HUES48 (cell line): ENCODE data around the gene TPST2.
"Not testable (repeated sequence)": the region's sequence is repeated elsewhere in the genome, so short reads cannot be mapped to it uniquely, and the experiment has no call there.

Source experiments
- H3K27ac ChIP-seq: one replicate; pipeline ENCODE4 v1.7.0; 2013; ENCODE audit warnings: low read depth, low read length, inconsistent platforms
- H3K27me3 ChIP-seq: 2 replicates; pipeline ENCODE4 v1.6.1; 2013; ENCODE audit warnings: mild to moderate bottlenecking, low read length; ENCODE audit not compliant: control insufficient read depth, insufficient read depth
- H3K36me3 ChIP-seq: 2 replicates; pipeline ENCODE4 v1.6.1; 2013; ENCODE audit warnings: low read length; ENCODE audit not compliant: control insufficient read depth, insufficient read depth
- H3K4me1 ChIP-seq: 2 replicates; pipeline ENCODE4 v1.6.1; 2013; ENCODE audit warnings: mild to moderate bottlenecking, low read length; ENCODE audit not compliant: control insufficient read depth, insufficient read depth
- H3K4me3 ChIP-seq: 2 replicates; pipeline ENCODE4 v1.5.1; 2013; ENCODE audit warnings: mild to moderate bottlenecking, low read depth, low read length
- H3K9ac ChIP-seq: 2 replicates; pipeline ENCODE4 v1.6.1; 2013; ENCODE audit warnings: mild to moderate bottlenecking, low read depth, low read length, moderate library complexity
- H3K9me3 ChIP-seq: 2 replicates; pipeline ENCODE4 v1.6.1; 2013; ENCODE audit warnings: low read length; ENCODE audit not compliant: control insufficient read depth, insufficient read depth

The TPST2 gene

DNA sequence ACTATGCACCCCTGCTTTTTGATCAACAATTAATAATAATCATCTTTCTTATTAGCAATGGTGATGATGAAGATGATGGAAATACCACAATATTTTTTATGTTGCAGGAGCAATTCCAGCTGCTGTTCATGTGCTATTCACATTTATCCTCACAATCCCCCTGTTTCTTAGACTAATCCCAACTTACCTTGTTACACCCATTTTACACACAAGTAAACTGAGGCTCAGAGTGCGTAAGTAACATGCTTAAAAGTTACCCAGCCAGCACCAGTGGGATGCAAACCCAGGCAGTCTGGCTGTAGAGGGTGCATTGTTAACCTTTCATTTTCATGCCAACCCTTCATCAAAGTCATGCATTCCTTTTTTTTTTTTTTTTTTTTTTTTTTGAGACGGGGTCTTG is 30.3 kb upstream of the TPST2 start:
- Histone ChIP-seq H3K27me3 (peaks cover 8% of the 10 kb centered on the region), H3K9ac (no peak overlapping the region), H3K4me1 (peaks cover 27% of the 10 kb centered on the region), H3K36me3 (no peaks in the 10 kb centered on the region), H3K27ac (no peak overlapping the region), H3K9me3 (no peaks in the 10 kb centered on the region), H3K4me3 (no peak overlapping the region)

DNA sequence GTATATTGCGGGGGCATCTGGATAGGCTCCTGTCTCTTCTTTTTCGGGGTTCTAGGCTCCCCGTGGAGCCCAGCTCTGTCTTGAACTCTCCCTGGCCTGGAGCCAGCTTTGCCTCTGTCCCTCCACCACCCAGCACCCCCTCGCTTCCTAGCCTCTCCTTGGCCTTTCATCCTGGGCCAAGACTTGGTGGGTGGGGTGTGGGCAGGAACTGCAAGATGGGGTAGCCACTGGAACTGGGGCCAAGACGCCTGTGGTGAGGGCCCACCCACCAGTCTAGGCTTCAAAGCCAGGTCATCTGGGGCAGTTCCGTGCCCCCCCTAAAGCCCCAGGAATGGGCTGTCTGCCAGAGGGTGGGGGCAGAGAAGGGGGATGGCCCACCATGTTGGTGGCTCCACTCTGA is 29.6 kb upstream of the TPST2 start:
- peaks cover 33% of the 10 kb centered on the region for H3K4me1 ChIP-seq
- no peak overlapping the region for H3K9ac ChIP-seq
- no peaks in the 10 kb centered on the region for H3K36me3 ChIP-seq
- no peak overlapping the region for H3K27ac ChIP-seq
- no peaks in the 10 kb centered on the region for H3K9me3 ChIP-seq
- H3K27me3 ChIP-seq, result peaks cover 15% of the 10 kb centered on the region
- no peak overlapping the region for H3K4me3 ChIP-seq

DNA sequence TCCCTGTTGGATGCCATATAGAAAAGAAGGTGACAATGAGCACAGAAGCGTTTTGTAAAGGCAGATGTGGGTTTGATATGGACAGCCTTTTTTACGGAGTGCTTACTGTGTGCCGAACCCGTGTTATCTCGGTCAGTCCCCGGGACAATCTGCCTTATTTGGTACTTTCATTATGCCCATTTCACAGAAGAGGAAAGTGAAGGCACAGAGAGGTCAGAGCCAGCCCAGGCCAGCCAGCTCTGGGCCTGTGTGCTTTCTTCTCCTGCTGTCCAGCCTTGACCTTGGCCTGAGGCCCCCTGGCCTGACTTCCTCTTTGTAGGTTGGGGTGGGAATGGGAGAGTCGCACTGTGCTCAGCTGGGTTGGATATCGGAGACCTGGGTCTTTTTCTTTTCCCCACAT is 28.5 kb upstream of the TPST2 start:
- Histone ChIP-seq H3K36me3 (no peaks in the 10 kb centered on the region), H3K9me3 (no peaks in the 10 kb centered on the region), H3K9ac (no peak overlapping the region), H3K4me1 (peaks cover 38% of the 10 kb centered on the region), H3K27me3 (peaks cover 19% of the 10 kb centered on the region), H3K27ac (no peak overlapping the region), H3K4me3 (no peak overlapping the region)

DNA sequence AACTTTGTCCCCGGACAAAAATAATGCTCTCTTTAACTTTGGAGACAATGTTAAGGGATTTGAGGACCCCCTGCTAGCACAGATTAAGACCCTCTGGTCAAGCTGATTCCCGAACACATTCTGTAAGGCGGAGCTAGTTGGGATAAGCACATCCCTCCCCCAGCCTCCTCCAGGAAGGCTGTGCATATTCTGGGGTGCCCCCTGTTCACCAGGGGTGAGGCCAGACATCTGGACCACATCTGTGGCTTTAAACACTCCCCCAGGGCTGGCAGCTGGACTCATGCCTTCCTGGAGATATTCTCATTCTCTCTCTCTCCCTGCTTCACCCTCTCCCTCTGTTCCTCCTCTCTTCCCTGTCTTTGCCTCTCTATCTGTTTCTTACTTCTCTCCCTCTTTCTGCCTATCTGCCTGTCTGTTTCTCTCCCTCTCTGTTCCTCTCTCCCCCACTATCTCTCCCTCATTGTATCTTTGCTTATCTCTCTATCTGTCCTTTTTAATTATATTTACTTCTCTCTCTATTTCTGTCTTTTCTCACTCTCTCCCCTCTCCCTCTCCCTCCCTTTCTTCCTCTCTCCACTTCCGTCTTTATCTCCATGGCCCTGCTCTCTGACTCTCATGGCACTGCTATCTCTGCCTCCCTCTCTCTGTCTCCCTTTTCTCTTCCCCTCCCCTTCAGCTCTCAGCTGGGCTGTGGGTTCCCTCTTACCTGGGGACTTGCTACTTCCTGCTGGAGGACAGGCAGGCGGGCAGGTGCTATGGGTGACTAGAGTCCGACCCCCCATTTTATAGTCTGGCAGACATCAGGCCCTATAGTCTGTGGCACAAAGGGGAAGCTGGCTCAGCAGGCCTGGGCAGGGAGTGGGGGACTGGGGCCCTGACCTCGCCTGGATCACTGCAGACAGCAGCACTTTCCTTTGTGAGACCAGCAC is 27.6 kb upstream of the TPST2 start, which contains the start of gene CRYBB1:
Gene CRYBB1 (minus strand): TSS at position 757 of the 929 bp plus-strand sequence. CDS start 1,708 bp downstream, outside the sequence.
- Histone ChIP-seq H3K4me1 (peaks cover 46% of the 10 kb centered on the region), H3K36me3 (no peaks in the 10 kb centered on the region), H3K9ac (no peak within 1 kb of the TSS), H3K27me3 (peaks cover 26% of the 10 kb centered on the region), H3K27ac (peak within 1 kb of the TSS; percentile 60), H3K9me3 (no peaks in the 10 kb centered on the region), H3K4me3 (no peak within 1 kb of the TSS)

DNA sequence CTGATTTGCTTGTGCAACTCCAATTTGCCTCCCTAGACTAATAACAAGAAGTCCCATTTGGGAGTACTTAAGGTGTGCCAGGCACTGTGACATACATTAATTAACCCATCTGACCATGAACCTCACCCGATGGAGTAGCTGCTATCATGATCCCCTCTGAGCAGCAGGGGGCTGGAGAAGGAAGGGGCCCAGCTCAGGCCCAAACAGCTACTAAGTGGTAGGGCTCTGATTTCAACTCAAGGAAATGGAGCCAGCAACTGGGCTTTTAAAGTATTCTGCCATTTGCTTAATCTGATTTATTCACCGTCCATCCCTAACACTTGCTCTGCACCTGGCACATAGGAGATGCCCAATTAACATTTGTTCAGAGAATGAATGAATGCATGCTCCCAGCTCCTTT is 26.7 kb upstream of the TPST2 start:
- Histone ChIP-seq H3K9ac (no peak overlapping the region), H3K27ac (peak overlapping the region; percentile 60), H3K36me3 (no peaks in the 10 kb centered on the region), H3K4me1 (peaks cover 52% of the 10 kb centered on the region), H3K27me3 (peaks cover 34% of the 10 kb centered on the region), H3K4me3 (no peak overlapping the region), H3K9me3 (no peaks in the 10 kb centered on the region)

DNA sequence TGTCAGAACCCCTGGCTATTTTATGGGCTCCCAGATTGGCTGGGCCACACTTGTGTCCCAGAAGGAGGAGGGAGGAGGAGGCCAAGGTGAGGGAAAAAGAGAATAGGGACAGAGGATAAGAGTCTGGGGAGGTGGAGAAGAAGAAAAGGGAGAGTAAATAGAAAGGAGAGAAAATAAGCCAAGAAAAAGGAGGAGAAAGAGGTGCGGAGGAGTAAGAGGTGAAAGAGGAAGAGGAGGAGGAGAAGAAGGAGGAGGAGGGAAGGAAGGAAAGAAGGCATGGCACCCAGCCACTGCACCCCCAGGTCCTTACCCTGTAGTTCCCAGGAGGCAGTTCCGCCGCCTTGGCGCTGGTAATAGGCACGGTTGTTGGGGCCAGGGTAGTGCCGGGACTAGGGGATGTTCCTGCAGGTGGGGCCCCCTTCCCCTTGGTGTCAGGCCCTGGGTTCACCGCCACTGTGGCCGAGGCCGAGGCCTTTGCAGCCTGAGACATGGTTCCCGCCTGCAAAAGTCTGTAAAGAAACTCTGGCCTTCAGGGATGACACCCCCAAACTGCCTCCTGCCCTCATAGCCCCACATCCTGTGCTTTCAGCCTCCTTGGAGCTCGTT is 26.0 kb upstream of the TPST2 start:
- peaks cover 34% of the 10 kb centered on the region for H3K27me3 ChIP-seq
- no peak overlapping the region for H3K4me3 ChIP-seq
- no peaks in the 10 kb centered on the region for H3K9me3 ChIP-seq
- no peaks in the 10 kb centered on the region for H3K36me3 ChIP-seq
- H3K27ac ChIP-seq, result peak overlapping the region; percentile 60
- H3K9ac ChIP-seq, result no peak overlapping the region
- peaks cover 52% of the 10 kb centered on the region for H3K4me1 ChIP-seq

DNA sequence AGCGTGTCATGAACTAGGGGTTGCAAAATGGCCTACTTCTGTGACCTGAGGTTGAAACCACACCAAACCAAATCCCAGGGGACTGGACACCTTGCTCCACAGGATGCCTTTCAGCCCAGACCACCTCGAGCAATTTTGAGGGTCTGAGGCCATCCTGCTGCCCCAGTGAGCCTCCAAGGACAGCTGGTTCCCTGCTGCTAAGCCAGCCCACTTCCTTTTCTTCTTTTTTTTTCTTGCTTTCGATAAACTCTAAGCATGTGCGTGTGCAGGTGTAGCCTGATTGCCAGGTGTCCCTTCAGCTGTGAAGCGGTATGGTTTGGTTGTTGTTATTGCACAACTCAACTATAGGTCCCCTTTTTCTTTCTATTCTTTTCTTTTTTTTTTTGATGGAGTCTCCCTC is 25.2 kb upstream of the TPST2 start:
- Histone ChIP-seq H3K27me3 (peaks cover 34% of the 10 kb centered on the region), H3K36me3 (no peaks in the 10 kb centered on the region), H3K4me3 (no peak overlapping the region), H3K9me3 (no peaks in the 10 kb centered on the region), H3K9ac (no peak overlapping the region), H3K4me1 (peaks cover 52% of the 10 kb centered on the region), H3K27ac (no peak overlapping the region)

DNA sequence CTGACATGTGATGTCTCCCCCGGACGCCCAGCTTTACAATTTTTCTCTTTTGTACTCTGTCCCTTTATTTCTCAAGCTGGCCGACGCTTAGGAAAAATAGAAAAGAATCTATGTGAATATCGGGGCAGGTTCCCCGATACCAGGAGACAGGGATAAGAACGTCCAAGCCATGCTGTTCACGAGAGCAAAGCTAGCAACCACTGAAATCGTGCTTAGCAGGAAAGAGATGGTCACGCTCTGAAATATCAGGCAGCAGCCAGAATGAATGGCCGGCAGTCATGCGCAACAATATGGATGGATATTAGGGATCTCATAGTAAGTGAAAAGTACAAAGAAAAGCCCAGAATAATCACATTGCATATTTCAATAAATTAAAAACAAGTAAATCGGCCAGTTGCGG is 24.4 kb upstream of the TPST2 start:
- Histone ChIP-seq H3K4me1 (peaks cover 56% of the 10 kb centered on the region), H3K27ac (peak overlapping the region; percentile 82), H3K9me3 (no peaks in the 10 kb centered on the region), H3K27me3 (peaks cover 34% of the 10 kb centered on the region), H3K36me3 (no peaks in the 10 kb centered on the region), H3K4me3 (peak overlapping the region; percentile 41), H3K9ac (no peak overlapping the region)

DNA sequence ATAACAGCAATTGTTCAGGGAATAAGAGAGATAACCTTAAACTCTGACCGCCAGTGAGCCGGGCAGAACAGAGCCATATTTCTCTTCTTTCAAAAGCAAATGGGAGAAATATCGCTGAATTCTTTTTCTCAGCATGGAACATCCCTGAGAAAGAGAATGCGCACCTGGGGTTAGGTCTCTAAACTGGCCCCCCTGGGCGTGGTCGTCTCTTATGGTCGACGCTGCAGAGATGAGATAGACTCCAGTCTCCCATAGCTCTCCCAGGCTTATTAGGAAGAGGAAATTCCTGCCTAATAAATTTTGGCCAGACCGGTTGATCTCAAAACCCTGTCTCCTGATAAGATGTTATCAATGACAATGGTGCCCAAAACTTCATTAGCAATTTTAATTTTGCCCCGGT is 23.8 kb upstream of the TPST2 start:
- H3K36me3 ChIP-seq, H3K9ac ChIP-seq, H3K9me3 ChIP-seq: not testable (repeated sequence)
- Histone ChIP-seq H3K4me3 (peak overlapping the region; percentile 18; the same call in 1 of the 2 replicates), H3K27me3 (peaks cover 34% of the 10 kb centered on the region), H3K4me1 (peaks cover 61% of the 10 kb centered on the region), H3K27ac (peak overlapping the region; percentile 82)

DNA sequence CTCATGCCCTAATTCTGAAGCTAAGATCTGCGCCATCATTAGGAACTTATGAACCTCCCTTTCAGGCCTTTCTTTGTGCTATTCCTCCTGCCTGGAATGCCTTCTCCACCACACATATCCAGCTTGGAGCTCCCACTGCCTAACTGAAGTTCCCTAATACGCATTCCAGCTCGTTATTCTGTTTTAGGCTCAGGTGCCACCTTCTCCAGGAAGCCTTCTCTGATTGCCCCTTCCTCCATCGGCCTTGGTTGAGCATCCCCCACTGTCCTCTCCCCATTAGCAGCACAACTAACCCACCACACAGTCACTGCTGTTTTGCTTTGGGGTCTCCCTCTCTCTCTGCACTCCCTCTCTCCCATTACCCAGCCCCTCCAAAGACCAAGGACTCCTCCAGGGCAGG is 22.7 kb upstream of the TPST2 start:
- Histone ChIP-seq H3K27ac (no peak overlapping the region), H3K4me3 (no peak overlapping the region), H3K9me3 (no peaks in the 10 kb centered on the region), H3K36me3 (no peaks in the 10 kb centered on the region), H3K4me1 (peaks cover 68% of the 10 kb centered on the region), H3K9ac (no peak overlapping the region), H3K27me3 (peaks cover 34% of the 10 kb centered on the region)

DNA sequence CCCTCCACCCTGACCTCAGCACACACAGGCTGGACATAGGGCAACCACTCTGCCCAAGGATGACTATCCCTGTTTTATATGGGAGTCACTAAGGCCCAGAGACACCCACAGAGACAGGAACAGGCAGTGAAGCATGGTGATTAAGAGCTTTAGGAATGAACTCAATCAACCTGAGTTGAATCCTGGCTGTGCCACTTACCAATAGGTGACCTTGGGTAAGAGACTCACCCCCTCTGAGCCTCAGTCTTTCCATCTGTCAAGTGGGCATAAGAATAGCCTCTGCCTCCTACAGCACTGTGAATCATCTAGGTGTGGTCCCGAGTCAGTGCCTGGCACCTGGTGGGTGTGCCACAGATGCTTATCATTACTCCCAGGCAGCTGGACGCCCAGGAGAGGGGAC is 21.1 kb upstream of the TPST2 start:
- H3K9me3 ChIP-seq, result no peaks in the 10 kb centered on the region
- peaks cover 55% of the 10 kb centered on the region for H3K4me1 ChIP-seq
- H3K4me3 ChIP-seq, result no peak overlapping the region
- H3K36me3 ChIP-seq, result no peaks in the 10 kb centered on the region
- H3K9ac ChIP-seq, result no peak overlapping the region
- peaks cover 32% of the 10 kb centered on the region for H3K27me3 ChIP-seq
- no peak overlapping the region for H3K27ac ChIP-seq
